H1 (cell line): ENCODE measurements around the gene WDR33. TPM values are rescaled to one million over a fixed set of nuclear protein-coding genes. Genes with fewer than 3 reads are reported as not detected.

ENCODE experiments used
- CTCF ChIA-PET: fragments of 300-600 bp; sonication (Branson Sonifier 250); formaldehyde crosslinking; loops from one replicate; lab custom pipeline; 2021; ENCODE audit not compliant: partially characterized antibody; lab: Charles Lee
- POLR2A ChIA-PET: fragments of 300-600 bp; sonication (Branson Sonifier 250); formaldehyde crosslinking; loops from one replicate; lab custom pipeline; 2021; ENCODE audit warnings: inconsistent platforms; ENCODE audit not compliant: partially characterized antibody; lab: Charles Lee
- DNase-seq, 2 experiments: peaks; one replicate each; pipeline versions ENCODE4 v3.0.0 to v3.0.0-alpha.2; 2010 to 2022; ENCODE audit warnings: low spot score in 2 of 2, low read depth in 1 of 2, mixed read lengths in 1 of 2
- FAIRE-seq: peaks from 2 replicates; lab custom pipeline; 2011; peaks lifted over from hg19 to GRCh38; lab: Jason Lieb, UNC
- H2AFZ ChIP-seq: 2 replicates; pipeline ENCODE4 v1.8.1; 2012; ENCODE audit warnings: low read length, inconsistent platforms
- H2AK5ac ChIP-seq: 2 replicates; pipeline ENCODE4 v1.6.1; 2013; ENCODE audit warnings: low read depth, low read length
- H2BK120ac ChIP-seq: replicated peaks from 2 replicates; pipeline ENCODE3; 2013; ENCODE audit warnings: low read depth, low read length, inconsistent platforms
- H2BK12ac ChIP-seq: 2 replicates; pipeline ENCODE4 v1.6.1; 2013; ENCODE audit warnings: low read depth, low read length
- H2BK15ac ChIP-seq: 2 replicates; pipeline ENCODE4 v1.6.1; 2013; ENCODE audit warnings: low read length
- H2BK20ac ChIP-seq: 2 replicates; pipeline ENCODE4 v1.6.1; 2013; ENCODE audit warnings: low read length
- H2BK5ac ChIP-seq: 2 replicates; pipeline ENCODE4 v1.6.1; 2013; ENCODE audit warnings: low read depth, low read length
- H3K14ac ChIP-seq: 2 replicates; pipeline ENCODE4 v1.6.1; 2013; ENCODE audit warnings: inconsistent platforms; ENCODE audit not compliant: insufficient read length
- H3K18ac ChIP-seq: 2 replicates; pipeline ENCODE4 v1.6.1; 2013; ENCODE audit warnings: low read length; ENCODE audit errors: extremely low read depth
- H3K23ac ChIP-seq: 2 replicates; pipeline ENCODE4 v1.6.1; 2013; ENCODE audit warnings: inconsistent platforms; ENCODE audit not compliant: insufficient read length
- H3K23me2 ChIP-seq: 2 replicates; pipeline ENCODE4 v1.6.1; 2013; ENCODE audit warnings: low read depth, low read length
- H3K27ac ChIP-seq: 2 replicates; pipeline ENCODE4 v1.6.1; 2011; ENCODE audit warnings: low read depth, low read length, inconsistent platforms
- H3K27me3 ChIP-seq, 4 experiments: replicated peaks in 1 of 4; 1 replicate in 1 of 4; 2 replicates in 3 of 4; pipeline versions ENCODE4 v1.6.1 to v1.8.1; 2011 to 2013; ENCODE audit warnings: low read length in 3 of 4, mild to moderate bottlenecking in 3 of 4, inconsistent platforms in 2 of 4, mixed read lengths in 2 of 4, moderate library complexity in 1 of 4; ENCODE audit not compliant: control insufficient read depth in 3 of 4, insufficient read depth in 3 of 4; ENCODE audit errors: extremely low read depth in 1 of 4
- H3K36me3 ChIP-seq, 4 experiments: 2 replicates each; pipeline versions ENCODE4 v1.6.1 to v1.8.1; 2011 to 2013; ENCODE audit warnings: mild to moderate bottlenecking in 4 of 4, low read length in 3 of 4, moderate library complexity in 2 of 4, control low read depth in 1 of 4, inconsistent platforms in 1 of 4; ENCODE audit not compliant: insufficient read depth in 4 of 4, control insufficient read depth in 2 of 4
- H3K4ac ChIP-seq: replicated peaks from 2 replicates; pipeline ENCODE3; 2013; ENCODE audit warnings: low read length, low read depth, mixed read lengths, inconsistent platforms; ENCODE audit not compliant: insufficient read length
- H3K4me1 ChIP-seq, 4 experiments: replicated peaks in 1 of 4; 1 replicate in 1 of 4; 2 replicates in 3 of 4; pipeline versions ENCODE4 v1.6.1 to v1.8.1; 2011 to 2013; ENCODE audit warnings: low read length in 3 of 4, inconsistent platforms in 2 of 4, mixed read lengths in 1 of 4; ENCODE audit not compliant: insufficient read depth in 4 of 4, control insufficient read depth in 3 of 4
- H3K4me2 ChIP-seq, 2 experiments: 2 replicates each; pipeline versions ENCODE4 v1.6.1 to v1.8.1; 2011 to 2013; ENCODE audit warnings: low read depth in 2 of 2, low read length in 2 of 2, control low read depth in 1 of 2, inconsistent platforms in 1 of 2, mild to moderate bottlenecking in 1 of 2; ENCODE audit not compliant: insufficient read depth in 1 of 2
- H3K4me3 ChIP-seq, 4 experiments: fragments of 200-600, 300-600 bp in 1 of 4; sonication (generic), shearing (Covaris generic), sonication (Bioruptor Twin) in 1 of 4; 2 replicates each; pipeline versions ENCODE4 v1.5.1 to v1.8.1; 2011 to 2016; ENCODE audit warnings: low read length in 4 of 4, low read depth in 3 of 4, control low read depth in 2 of 4, inconsistent platforms in 2 of 4, mild to moderate bottlenecking in 2 of 4, mixed read lengths in 1 of 4, moderate library complexity in 1 of 4; ENCODE audit not compliant: insufficient read depth in 2 of 4; ENCODE audit errors: extremely low read depth in 1 of 4
- H3K56ac ChIP-seq: replicated peaks from 2 replicates; pipeline ENCODE3; 2013; ENCODE audit warnings: low read depth, mild to moderate bottlenecking, mixed read lengths, low read length, inconsistent platforms; ENCODE audit not compliant: insufficient read length
- H3K79me1 ChIP-seq: 2 replicates; pipeline ENCODE4 v1.6.1; 2013; ENCODE audit warnings: low read depth, low read length, control low read depth
- H3K79me2 ChIP-seq, 2 experiments: 2 replicates each; pipeline versions ENCODE4 v1.6.1 to v1.8.1; 2012 to 2013; ENCODE audit warnings: low read length in 2 of 2, mild to moderate bottlenecking in 2 of 2, inconsistent platforms in 1 of 2; ENCODE audit not compliant: insufficient read depth in 2 of 2, control insufficient read depth in 1 of 2
- H3K9ac ChIP-seq, 4 experiments: replicated peaks in 1 of 4; 1 replicate in 1 of 4; 2 replicates in 3 of 4; pipeline versions ENCODE4 v1.6.1 to v1.8.1; 2011 to 2013; ENCODE audit warnings: low read depth in 3 of 4, low read length in 3 of 4, control low read depth in 2 of 4, mild to moderate bottlenecking in 2 of 4, moderate library complexity in 2 of 4, inconsistent platforms in 1 of 4; ENCODE audit errors: extremely low read depth in 1 of 4
- H3K9me3 ChIP-seq, 2 experiments: 2 replicates each; pipeline versions ENCODE4 v1.6.1 to v1.8.1; 2012 to 2013; ENCODE audit warnings: mild to moderate bottlenecking in 2 of 2, moderate library complexity in 2 of 2, control low read depth in 1 of 2, inconsistent platforms in 1 of 2, low read depth in 1 of 2, low read length in 1 of 2, mixed read lengths in 1 of 2; ENCODE audit not compliant: insufficient read depth in 2 of 2
- H4K20me1 ChIP-seq, 2 experiments: replicated peaks in 1 of 2; 2 replicates each; pipeline versions ENCODE3 to v1.8.1; 2011 to 2013; ENCODE audit warnings: inconsistent platforms in 2 of 2, low read length in 2 of 2, mild to moderate bottlenecking in 1 of 2; ENCODE audit not compliant: insufficient read depth in 2 of 2, control insufficient read depth in 1 of 2
- H4K5ac ChIP-seq: 2 replicates; pipeline ENCODE4 v1.6.1; 2013; ENCODE audit warnings: low read length, low read depth, mixed read lengths, inconsistent platforms; ENCODE audit not compliant: insufficient read length
- H4K8ac ChIP-seq: 2 replicates; pipeline ENCODE4 v1.8.0; 2013; ENCODE audit warnings: mild to moderate bottlenecking, moderate library complexity, low read length, inconsistent platforms; ENCODE audit not compliant: insufficient read depth; ENCODE audit errors: extremely low read depth
- H4K91ac ChIP-seq: replicated peaks from 2 replicates; pipeline ENCODE3; 2013; ENCODE audit warnings: low read length, mixed read lengths, inconsistent platforms; ENCODE audit not compliant: insufficient read length
- BRCA1 ChIP-seq: IDR thresholded peaks from 2 replicates; pipeline ENCODE4 v1.6.1; 2012; ENCODE audit warnings: low read depth, low read length, improper control_type of control experiment
- EGR1 ChIP-seq: IDR thresholded peaks from 2 replicates; pipeline ENCODE4 v1.6.1; 2011; ENCODE audit warnings: low read depth, low read length, borderline replicate concordance
- EP300 ChIP-seq, 2 experiments: IDR thresholded peaks; 1 replicate in 1 of 2; 2 replicates in 1 of 2; pipeline ENCODE4 v1.6.1; 2011 to 2012; ENCODE audit warnings: low read depth in 2 of 2, low read length in 2 of 2, mild to moderate bottlenecking in 2 of 2, borderline replicate concordance in 1 of 2, inconsistent platforms in 1 of 2, moderate library complexity in 1 of 2
- EZH2 ChIP-seq: fragments of 200-600 bp; sonication (generic); IDR thresholded peaks from 2 replicates; pipeline ENCODE4 v1.7.1; 2012; ENCODE audit warnings: low read depth, mild to moderate bottlenecking, moderate library complexity, low read length, inconsistent platforms; ENCODE audit not compliant: severe bottlenecking
- KDM5A ChIP-seq: fragments of 200-600 bp; IDR thresholded peaks from 2 replicates; pipeline ENCODE4 v1.7.1; 2012; ENCODE audit warnings: mild to moderate bottlenecking, low read length, inconsistent platforms, mixed read lengths
- POLR2AphosphoS5 ChIP-seq: IDR thresholded peaks from 2 replicates; pipeline ENCODE4 v1.6.1; 2011; ENCODE audit warnings: low read depth, low read length
- RBBP5 ChIP-seq: IDR thresholded peaks from 2 replicates; pipeline ENCODE4 v1.7.1; 2012; ENCODE audit warnings: low read depth, mild to moderate bottlenecking, inconsistent platforms, low read length, moderate library complexity, borderline replicate concordance
- RXRA ChIP-seq: IDR thresholded peaks from 2 replicates; pipeline ENCODE4 v1.6.1; 2011; ENCODE audit warnings: low read depth, mild to moderate bottlenecking, low read length, moderate library complexity; ENCODE audit not compliant: insufficient read depth
- SIRT6 ChIP-seq: IDR thresholded peaks from one replicate; pipeline ENCODE4 v1.7.1; 2012; ENCODE audit warnings: low read length, inconsistent platforms
- SIX5 ChIP-seq: IDR thresholded peaks from 2 replicates; pipeline ENCODE4 v1.6.1; 2011; ENCODE audit warnings: mild to moderate bottlenecking, low read depth, low read length
- SP1 ChIP-seq: IDR thresholded peaks from 2 replicates; pipeline ENCODE4 v1.6.1; 2011; ENCODE audit warnings: low read depth, low read length
- WGBS, 2 experiments: shearing (Covaris generic) in 1 of 2; methylation state at CpG; one replicate each; pipeline versions ENCODE4 v1.1.6 to v1.1.7; 2013 to 2015; ENCODE audit warnings: low lambda C conversion rate in 2 of 2, mixed read lengths in 2 of 2, inconsistent platforms in 1 of 2, low coverage in 1 of 2, missing lambda C conversion rate in 1 of 2; ENCODE audit not compliant: insufficient replicate concordance in 2 of 2, insufficient coverage in 1 of 2, insufficient read length in 1 of 2; ENCODE audit errors: extremely low coverage in 1 of 2, missing lambda C conversion rate in 1 of 2; 5-methylcytosine and 5-hydroxymethylcytosine counted together
- polyA plus RNA-seq, 7 experiments: library from polyadenylated mRNA; depleted of rRNA in 3 of 7; stranded (reverse) in 5 of 7; unstranded in 2 of 7; fragments of >200 nt in 5 of 7; fragments of 200-250 nt in 2 of 7; gene quantifications; 1 replicate in 5 of 7; 2 replicates in 1 of 7; 4 replicates in 1 of 7; pipeline versions ENCODE4 v1.2.1 to v1.2.3, GENCODE V29; 2011 to 2013; ENCODE audit warnings: missing spikeins in 2 of 7, mixed read lengths in 2 of 7
- total RNA-seq: library from RNA; stranded (reverse); fragmentation: NEBNext Ultra II Directional; extraction: Animal tissue kit (Norgen Biotek cat#: 25700); gene quantifications from 2 replicates; pipeline ENCODE4 v1.2.1, GENCODE V29; 2021
- TF ChIP-seq, protein P1 (sequence below): IDR thresholded peaks from 2 replicates; pipeline ENCODE4 v1.6.1; 2011; ENCODE audit warnings: low read depth, mild to moderate bottlenecking, low read length; ENCODE audit not compliant: insufficient read depth

The WDR33 gene
- total and polyA plus RNA-seq, 2 of the 8 experiments (the other 6 are each of a cell fraction or from before 2014, with no cell fraction given): 18.1 to 82.7 TPM

DNA sequence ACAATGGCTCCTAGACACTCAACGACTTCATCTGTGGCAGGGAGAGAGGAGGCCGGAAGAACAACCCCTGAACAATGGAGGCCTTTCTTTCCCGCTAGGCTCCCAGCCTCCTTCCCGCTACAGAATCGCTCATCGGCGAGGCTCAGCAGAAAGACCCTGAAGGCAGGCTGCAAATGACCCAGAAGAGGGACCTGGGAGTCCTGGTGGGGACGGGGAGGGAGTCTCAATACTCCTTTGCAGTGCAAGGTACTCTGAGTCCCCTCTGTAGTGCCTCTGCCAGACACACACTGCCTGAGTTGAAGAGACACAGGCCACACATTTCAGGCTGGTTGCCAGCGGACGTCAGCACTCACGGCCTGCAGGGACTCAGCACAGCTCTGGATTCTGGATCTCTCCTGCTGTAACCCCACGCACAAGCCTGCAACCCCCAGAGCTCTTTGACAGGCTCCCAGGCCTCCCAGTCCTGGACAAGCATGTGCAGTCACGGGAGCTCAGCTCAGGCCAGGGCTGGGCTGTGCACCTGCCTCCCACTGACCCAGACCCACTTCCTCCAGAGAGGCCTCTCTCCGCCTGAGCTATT lies 158.9 kb downstream of the WDR33 start:
- Histone ChIP-seq H2BK20ac (no peak overlapping the region), H3K18ac (no peak overlapping the region), H2BK12ac (no peak overlapping the region), H2BK15ac (no peak overlapping the region), H3K4me2 (no peak overlapping the region), H3K27ac (no peak overlapping the region), H3K14ac (no peak overlapping the region), H3K56ac (no peak overlapping the region), H2AK5ac (no peak overlapping the region), H3K4me3 (no peak overlapping the region), H2BK120ac (no peak overlapping the region), H2BK5ac (no peak overlapping the region), H4K91ac (no peak overlapping the region), H3K23me2 (no peaks in the 10 kb centered on the region), H3K23ac (no peak overlapping the region), H3K9me3 (no peaks in the 10 kb centered on the region), H4K20me1 (peaks cover 0 to 1% of the 10 kb centered on the region in 2 experiments), H3K79me2 (no peaks in the 10 kb centered on the region), H4K8ac (no peak overlapping the region; the same call in 1 of the 2 replicates), H3K9ac (no peak overlapping the region), H3K36me3 (no peaks in the 10 kb centered on the region), H3K27me3 (peaks cover 0 to 2% (median 0%) of the 10 kb centered on the region in 4 experiments; a peak in 1 of 7 replicates), H3K4me1 (peaks cover 0 to 5% (median under 1%) of the 10 kb centered on the region in 4 experiments; a peak in 2 of 7 replicates), H3K4ac (no peak overlapping the region), H2AFZ (no peak overlapping the region), H3K79me1 (0 out of 2 replicates have a peak, but pooled peaks cover 3% of the 10 kb centered on the region), H4K5ac (no peak overlapping the region)
- FAIRE-seq (no peak), DNase-seq (no peak)
- 88% methylated on average over 13 of the region's 14 CpGs; no CpG with 5 or more reads in 1 of the 2 experiments for WGBS, 2 experiments
- POLR2A ChIA-PET: interaction anchor here (0.9 to 1.0 kb wide), 2 partner anchors 126 to 213 kb away, joined by 3 to 4 read pairs; partner anchors contain the start of gene IWS1
- CTCF ChIA-PET: interaction anchor here (0.8 to 13.7 kb wide), 9 partner anchors 11 to 75 kb away, joined by 3 to 160 read pairs (median 5); partner anchors contain the start of gene LIMS2
- no peak for TF ChIP-seq EGR1
- no peak for TF ChIP-seq BRCA1
- no peak for TF ChIP-seq RBBP5
- no peak for TF ChIP-seq EP300 (IDR thresholded peaks at IDR 0.05; ENCODE audit: borderline replicate concordance in 1 of 2, low read depth in 2 of 2, low read length in 2 of 2)
- no peak for TF ChIP-seq POLR2AphosphoS5
- no peak for TF ChIP-seq SIX5
- TF ChIP-seq SIRT6: no peak
- no peak for TF ChIP-seq RXRA
- TF ChIP-seq KDM5A: no peak
- no peak for TF ChIP-seq EZH2
- no peak for TF ChIP-seq SP1
- TF ChIP-seq, protein P1, sequence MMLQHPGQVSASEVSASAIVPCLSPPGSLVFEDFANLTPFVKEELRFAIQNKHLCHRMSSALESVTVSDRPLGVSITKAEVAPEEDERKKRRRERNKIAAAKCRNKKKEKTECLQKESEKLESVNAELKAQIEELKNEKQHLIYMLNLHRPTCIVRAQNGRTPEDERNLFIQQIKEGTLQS: no peak
